Raji (cell line): ENCODE results near the gene PDE6A.

Experiments used
- POLR2A ChIP-seq: IDR thresholded peaks from 2 replicates; pipeline ENCODE4 v1.6.1; 2011; ENCODE audit warnings: low read depth, low read length, control low read depth; ENCODE audit not compliant: insufficient read depth

The PDE6A gene

DNA sequence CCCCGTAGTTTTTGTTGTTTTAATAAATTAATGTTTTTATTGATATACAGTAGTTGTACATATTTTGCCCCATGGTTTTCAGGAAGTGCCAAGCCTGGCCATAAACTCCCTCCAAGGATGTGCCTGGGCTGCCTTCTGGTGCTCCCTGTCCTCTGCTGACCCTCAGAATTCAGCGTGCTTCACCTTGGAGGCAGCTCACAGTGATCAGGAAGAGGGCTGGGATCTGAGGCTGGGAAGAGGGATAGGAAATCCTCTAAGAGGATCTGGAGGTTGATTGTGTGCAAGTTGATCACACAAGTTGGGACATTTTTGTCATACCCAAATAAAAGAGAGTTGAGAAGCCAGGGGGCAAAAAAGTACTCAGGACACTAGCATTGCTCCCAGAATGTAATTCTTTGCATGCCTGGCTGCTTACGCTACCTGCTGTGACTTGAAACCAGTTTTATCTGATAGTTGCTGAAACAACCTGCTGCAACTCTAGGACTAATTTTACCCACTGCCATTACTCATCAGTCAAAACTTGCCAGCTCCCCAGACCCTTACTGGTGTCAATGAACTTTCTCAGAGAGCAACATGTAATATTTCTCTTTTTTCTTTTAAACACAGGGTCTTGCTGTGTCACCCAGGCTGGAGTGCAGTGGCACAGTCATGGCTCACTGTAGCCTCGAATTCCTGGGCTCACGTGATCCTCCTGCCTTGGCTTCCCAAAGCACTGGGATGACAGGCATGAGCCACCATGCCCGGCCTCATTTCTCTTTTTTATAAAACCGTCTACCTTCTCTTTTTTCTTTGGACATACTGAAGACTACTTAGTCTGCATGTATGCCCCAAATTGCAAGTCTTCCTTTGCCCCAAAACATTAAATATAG, 29.0 kb downstream of the PDE6A start:
- TF ChIP-seq POLR2A: no peak

DNA sequence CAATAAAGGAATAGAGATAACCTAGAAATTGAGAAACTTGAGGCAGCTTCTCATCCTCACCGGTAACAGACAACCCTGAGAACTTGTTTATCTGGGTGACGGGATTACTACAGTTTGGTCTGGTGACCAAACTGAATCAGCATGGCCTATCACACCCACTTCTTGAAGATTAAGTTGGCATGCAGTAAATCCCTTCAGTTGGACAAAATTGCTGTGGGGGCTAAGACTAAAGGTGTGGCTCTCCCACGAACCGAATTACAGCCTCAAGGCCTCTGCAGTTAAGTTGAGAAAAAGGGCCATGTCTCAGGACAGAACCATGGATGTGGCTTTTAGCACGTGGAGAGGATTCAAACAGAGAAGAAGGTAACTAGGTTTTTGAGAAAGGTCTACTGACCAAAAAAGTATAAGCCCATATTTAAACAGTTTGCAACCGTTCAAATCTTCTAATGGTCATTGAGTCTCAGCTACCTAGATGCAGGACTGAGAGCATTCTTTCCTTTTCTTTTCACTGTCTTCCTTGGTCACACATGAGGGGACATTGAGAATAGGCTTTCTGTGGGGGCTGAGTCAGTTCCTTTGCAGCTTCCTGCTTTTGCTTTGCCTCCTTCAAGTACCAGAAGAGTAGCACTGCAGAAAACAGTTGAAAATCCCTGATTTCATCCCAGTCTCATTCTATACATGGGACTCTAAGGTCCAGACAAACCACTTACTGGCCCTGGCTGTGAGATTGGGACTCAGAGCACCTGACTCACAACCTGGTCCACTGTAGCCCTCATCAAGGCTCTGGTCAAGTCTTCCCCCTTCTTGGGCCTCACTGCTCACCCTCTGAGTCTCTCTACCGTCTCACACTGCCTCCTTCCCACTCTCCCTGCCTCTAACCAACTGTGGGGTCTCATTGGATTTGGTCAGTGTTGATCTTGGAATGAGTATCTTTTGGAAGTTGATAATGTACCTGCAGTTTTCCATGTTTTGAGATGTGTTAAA, 30.9 kb downstream of the PDE6A start:
- no peak for TF ChIP-seq POLR2A

DNA sequence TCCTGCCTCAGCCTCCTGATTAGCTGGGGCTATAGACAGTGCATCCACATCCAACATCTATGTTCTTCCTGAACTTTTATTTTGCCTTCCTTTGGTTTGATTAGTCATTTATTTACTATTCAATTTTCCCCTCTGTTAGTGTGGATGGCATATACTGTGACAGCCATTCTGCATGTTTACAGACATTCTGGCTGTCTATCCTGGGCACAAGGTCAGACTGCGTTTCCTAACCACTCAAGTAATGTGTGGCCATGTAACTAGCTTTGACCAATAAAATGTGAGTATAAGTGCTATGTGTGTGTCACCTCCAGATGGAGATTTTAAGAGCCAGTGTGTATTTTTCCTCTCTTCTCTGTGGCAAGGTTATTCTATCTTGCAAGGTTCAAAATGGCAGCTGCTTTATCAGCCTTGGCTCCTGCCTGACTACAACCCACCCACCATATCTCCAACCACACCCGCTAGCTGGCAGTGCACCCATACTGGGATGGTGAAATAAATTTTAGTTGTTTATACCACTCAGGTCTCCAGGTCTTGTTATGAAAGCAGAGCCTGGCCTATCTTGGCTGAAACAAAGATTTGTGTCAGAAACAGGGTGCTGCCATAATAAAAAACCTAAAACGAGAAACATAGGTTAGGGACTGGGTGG, 32.2 kb downstream of the PDE6A start:
- no peak for TF ChIP-seq POLR2A

DNA sequence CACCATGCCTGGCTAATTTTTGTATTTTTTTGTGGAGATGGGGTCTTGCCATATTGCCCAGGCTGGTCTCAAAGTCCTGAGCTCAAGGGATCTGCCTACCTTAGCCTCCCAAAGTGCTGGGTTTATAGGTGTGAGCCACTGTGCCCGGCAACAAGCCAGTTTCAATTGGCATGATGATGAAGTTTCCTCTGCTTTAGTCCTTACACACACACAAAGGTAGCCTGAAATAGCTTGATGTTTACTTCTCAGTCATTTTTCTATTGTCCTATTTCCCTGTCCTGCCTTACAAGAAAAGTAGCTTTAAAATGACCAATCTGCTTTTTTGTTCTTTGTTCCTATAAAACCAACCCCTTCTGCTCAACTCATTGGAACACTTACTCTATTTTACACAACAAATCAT, 33.6 kb downstream of the PDE6A start:
- TF ChIP-seq POLR2A: no peak

DNA sequence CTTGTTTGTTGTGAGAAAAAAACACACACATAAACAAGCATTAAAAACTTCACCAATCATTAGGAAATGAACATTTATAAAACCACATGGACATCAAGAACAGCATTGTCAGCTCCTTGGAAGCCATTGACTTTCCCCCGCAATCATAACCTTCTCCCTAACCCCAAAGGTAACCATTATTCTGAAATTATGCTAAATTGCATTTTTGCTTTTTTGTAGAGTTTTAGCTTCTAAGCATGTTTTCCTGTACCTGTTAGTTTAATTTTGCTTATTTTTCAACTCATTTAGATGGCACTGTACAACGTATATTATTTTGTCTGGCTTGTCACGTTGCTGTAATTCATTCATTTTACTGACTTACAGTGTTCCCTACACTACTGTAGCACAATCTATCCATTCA, 36.8 kb downstream of the PDE6A start:
- no peak for TF ChIP-seq POLR2A

DNA sequence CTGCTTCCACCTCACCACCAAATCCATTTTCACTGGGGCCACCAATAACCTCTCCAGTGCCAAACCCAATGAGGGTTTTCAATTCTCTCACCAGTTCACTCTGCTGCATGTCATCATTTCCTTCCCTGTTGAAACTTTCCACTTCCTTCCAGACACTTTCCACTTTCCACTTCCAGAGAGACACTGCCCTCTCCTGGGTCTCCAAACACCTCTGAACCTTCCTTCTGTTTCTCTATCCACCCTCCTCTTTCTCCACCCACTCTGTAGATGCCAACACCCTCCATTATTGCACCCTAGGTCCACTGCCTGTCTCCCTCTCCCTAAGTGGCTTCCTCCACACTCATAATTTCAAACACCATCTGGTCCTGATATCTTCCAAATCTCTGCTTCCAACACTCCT, 39.6 kb downstream of the PDE6A start:
- TF ChIP-seq POLR2A: no peak

DNA sequence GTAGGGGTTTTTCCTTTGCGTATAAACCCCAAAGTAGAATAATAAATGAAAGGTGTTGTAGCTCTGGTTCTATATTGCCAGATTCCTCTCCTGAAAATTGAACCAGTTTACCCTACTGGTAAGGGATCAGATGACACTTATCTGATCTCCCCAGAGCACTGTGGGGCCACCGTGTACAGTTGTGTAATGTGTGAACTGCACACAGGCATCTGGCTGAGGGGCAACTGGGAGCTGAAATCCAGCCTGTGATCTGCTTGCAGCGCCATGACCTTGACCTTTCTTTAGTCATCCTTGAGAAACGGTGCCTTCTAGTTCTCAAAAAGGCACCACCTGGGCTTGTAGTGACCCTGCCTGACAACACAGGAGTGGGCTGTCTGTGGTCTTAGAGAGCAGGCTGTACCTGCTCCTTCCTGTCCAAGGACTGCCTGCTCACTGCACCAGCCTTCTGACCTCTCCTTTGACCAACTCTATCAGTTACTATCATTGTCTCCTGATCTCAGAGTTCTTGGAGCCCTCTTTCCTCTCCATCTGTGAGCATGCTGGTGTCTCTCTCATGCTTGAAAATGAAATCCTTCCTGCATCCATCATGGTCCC, 40.2 kb downstream of the PDE6A start:
- TF ChIP-seq POLR2A: no peak

DNA sequence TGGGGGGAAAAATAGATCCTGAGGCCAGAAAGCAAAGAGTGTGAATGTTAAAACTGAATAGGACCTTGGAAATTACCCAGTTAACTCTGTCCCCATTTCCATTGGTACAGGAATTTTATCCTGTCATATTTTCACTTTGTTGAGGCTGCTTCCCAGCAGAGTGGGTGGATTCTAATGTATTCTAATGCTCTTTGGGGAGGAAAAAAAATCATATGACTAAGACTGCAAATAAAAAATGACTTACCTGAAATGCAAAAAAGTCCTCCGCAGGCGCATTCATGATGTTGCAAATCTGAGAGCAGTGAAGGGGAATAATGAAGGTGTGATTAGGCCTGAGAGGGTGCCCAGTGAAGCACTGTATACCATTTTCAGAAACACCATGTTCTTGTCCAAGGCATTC, 41.2 kb downstream of the PDE6A start:
- TF ChIP-seq POLR2A: no peak

DNA sequence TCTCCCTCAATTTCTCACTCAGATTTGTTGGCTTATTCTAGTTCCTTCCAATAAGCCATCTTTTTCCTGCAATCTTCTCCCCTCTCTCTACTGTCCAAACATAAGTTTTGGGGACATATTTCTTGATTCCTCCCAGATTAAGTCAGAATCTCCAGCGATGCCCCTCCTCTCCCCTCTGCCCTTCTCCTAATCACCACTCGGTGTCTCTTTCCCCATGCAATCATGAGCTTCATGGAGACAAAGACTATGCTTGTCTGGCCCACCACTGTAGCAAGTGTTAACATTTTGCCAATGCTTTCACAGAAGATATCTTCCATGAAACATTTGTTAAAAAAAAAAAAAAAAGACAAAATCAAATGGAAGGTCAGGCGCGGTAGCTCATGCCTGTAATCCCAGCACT, 42.4 kb downstream of the PDE6A start:
- TF ChIP-seq POLR2A: no peak

DNA sequence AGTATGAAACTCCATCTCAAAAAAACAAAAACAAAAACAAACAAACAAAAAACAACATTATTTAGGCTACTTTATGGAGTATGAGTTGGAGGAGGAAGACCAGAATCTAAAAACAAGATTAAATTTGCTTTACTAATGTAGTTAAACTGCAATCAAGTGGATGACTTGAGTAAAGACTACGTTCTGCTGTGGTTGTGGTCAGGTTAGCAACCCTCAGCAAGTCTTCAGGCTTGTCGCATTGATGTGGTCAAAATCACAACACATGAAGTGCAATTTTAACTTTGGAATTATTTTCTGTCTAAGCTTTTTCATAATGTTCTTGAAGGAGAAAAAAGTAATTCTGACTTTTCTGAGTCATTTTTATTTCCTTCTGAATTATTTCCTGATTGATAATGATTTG, 43.1 kb downstream of the PDE6A start:
- no peak for TF ChIP-seq POLR2A

DNA sequence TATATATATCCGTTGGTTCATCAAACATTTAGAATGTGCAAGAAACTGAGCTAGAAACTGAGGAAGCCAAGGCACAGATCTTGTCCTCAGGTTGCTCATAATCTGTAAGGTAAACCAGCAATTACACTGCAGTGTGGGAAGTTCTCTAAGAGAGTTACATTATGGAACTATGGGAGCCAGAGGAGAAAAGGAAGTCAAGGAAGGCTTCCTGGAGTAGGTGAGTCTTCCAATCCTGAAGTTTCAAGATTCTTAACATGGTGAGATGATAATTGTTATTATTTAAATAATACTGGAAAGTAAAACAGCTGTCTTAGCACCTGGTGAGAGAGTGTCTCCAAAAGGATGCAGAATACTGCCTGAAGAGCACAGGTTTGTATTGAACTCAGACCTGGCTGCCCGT, 44.2 kb downstream of the PDE6A start:
- no peak for TF ChIP-seq POLR2A

DNA sequence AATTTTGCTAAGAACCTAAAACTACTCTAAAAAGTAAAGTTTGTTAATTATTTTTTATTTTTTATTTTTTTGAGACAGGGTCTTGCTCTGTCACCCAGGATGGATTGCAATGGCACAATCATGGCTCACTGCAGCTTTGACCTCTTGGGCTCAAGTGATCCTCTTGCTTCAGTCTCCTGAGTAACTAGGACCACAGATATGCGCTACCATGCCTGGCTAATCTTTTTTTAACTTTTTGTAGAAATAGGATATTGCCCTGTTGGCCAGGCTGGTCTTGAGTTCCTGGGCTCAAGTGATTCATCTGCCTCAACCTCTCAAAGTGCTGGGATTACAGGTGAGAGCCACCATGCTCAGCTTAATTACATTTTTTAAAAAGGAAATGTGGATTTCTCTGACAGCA, 45.8 kb downstream of the PDE6A start:
- no peak for TF ChIP-seq POLR2A

DNA sequence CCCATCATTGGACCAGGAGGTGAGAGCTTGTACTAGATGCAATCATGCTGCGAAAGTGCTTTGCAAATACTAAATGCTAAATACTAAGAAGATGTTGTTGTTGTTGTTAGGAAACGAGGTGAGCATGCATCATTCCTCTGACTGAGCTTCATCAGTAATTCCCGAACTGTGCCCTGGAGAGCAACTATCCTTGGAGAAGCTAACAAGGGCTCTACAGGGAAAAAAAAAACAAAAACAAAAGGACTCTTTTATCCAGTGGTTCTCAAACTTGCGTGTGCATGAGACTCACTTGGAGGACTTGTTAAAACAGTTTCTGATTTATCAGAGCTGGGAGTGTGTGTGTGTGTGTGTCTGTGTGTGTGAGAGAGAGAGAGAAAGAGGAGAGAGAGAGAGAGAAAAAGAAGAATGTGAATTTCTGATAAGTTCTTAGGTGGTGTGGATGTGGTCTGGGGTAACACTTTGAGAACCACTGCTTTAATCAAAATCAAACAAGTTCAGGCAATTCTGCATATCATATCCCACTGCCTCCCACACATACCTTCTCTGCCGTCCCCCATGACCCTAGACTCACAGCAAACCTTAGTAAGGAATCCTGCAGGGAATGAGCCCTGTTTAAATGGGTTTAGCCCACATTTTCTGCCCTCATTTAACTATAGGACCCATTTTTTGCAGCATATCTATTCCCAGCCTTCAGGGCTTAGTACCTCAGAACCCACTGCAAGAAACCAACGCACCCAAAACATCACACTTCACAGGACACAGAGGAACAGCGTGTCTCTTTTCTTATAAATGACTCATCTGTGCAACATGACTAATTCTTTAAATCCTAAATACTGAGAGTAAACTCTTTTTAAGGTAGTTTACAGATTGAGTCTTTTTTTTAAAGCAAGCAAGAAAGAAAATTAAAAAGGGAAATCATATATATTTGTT, 48.9 kb downstream of the PDE6A start:
- no peak for TF ChIP-seq POLR2A

DNA sequence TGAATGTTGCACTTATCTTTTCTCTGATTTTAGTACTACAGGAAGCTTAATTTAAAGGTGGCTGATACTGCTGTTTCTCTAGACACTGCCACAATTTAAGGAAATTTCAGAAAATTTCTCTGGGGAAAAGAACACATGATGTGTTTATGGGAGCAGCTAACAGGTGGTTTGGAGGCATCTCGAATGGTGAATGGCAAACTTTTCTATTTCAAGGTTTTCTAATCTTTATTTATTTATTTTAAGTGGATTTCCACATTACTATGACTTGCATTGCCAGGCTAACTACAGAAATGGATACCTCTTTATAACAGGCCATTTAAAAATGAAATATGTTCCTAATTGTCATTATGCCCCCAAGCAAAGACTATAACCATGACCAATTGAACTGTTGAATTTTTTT, 50.4 kb downstream of the PDE6A start:
- no peak for TF ChIP-seq POLR2A

DNA sequence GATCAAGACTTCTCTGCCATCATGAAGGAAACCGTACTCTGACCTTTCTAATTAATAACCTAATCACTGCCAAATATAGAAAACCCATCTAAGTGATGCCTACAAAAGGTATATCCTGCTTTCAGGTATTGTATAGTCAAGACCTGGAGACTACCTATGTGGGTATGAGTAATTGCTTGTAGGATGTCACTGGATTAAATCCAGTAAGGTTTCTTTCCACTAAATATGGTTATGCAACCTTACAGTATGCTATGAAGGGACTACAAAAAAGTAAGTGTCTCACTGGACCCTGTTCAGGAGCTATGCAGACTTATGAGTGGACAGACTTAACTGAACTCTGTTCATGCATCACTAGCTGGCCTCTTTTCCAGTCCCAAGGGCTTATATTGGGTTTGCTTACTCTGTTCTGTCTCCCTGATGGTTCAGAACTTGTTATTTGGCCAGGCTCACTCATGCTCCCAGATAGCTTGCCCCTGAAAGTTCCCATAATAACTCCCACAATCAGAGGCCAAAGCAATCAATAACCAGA, 51.1 kb downstream of the PDE6A start:
- no peak for TF ChIP-seq POLR2A
